ENCODE data around the gene EDRF1. TPM values are rescaled to one million over a fixed set of nuclear protein-coding genes. Genes with fewer than 3 reads are reported as not detected.

EDRF1 gene
- total and polyA plus RNA-seq, 3 donors from 2014 or later = 66.7 to 95.1 (median 93.1) TPM

DNA sequence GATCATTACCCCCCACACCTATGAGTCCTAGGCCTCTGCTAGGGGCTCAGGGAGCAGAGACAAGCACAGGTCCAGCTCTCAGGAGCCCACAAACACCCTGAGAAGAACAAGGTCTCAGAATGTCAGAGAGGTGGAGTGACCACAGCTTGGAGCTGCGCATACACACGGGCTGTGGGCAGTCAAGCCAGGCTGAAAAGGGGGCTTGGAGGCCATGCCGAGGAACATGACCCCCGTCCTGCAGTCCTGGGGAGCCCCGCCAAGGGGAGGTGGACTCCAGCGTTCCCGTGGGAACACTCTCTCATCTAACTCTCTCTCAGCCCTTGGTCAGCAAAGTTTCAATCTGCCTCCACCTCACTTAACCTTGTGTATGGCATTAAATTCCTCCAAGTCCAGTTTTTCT, 63.9 kb downstream of the EDRF1 start:
- Histone ChIP-seq H3K27ac (no peak overlapping the region), H3K4me3 (no peak overlapping the region), H3K9me3 (no peaks in the 10 kb centered on the region), H3K4me1 (no peaks in the 10 kb centered on the region), H3K36me3 (ENCODE audit: low read depth, missing control alignments) (no peaks in the 10 kb centered on the region), H3K27me3 (no peaks in the 10 kb centered on the region)
- no peak for DNase-seq
- intact Hi-C loops (cut with DNase I; ENCODE audit: low total_unique reads) = no loop called here
- 88 to 94% methylated on average over 5 to 7 of the region's 7 CpGs for WGBS, 2 donors
- TF ChIP-seq, protein P1, sequence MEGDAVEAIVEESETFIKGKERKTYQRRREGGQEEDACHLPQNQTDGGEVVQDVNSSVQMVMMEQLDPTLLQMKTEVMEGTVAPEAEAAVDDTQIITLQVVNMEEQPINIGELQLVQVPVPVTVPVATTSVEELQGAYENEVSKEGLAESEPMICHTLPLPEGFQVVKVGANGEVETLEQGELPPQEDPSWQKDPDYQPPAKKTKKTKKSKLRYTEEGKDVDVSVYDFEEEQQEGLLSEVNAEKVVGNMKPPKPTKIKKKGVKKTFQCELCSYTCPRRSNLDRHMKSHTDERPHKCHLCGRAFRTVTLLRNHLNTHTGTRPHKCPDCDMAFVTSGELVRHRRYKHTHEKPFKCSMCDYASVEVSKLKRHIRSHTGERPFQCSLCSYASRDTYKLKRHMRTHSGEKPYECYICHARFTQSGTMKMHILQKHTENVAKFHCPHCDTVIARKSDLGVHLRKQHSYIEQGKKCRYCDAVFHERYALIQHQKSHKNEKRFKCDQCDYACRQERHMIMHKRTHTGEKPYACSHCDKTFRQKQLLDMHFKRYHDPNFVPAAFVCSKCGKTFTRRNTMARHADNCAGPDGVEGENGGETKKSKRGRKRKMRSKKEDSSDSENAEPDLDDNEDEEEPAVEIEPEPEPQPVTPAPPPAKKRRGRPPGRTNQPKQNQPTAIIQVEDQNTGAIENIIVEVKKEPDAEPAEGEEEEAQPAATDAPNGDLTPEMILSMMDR (IDR thresholded peaks at IDR 0.05) = no peak
- no peak for TF ChIP-seq POLR2A (IDR thresholded peaks at IDR 0.05)

GRCh38 chr10:125783957-125784356, 64.4 kb downstream of the EDRF1 start:
- no peaks in the 10 kb centered on the region for H3K36me3 ChIP-seq (ENCODE audit: low read depth, missing control alignments)
- no peak overlapping the region for H3K27ac ChIP-seq
- TF ChIP-seq POLR2A (IDR thresholded peaks at IDR 0.05) = no peak
- TF ChIP-seq, protein P1 (IDR thresholded peaks at IDR 0.05) = no peak
- intact Hi-C loops (cut with DNase I; ENCODE audit: low total_unique reads) = no loop called here
- no peaks in the 10 kb centered on the region for H3K4me1 ChIP-seq
- H3K4me3 ChIP-seq = no peak overlapping the region
- H3K9me3 ChIP-seq = no peaks in the 10 kb centered on the region
- H3K27me3 ChIP-seq = no peaks in the 10 kb centered on the region
- WGBS, 2 donors = 70 to 86% methylated on average over 6 of the region's 6 CpGs
- no peak for DNase-seq

DNA sequence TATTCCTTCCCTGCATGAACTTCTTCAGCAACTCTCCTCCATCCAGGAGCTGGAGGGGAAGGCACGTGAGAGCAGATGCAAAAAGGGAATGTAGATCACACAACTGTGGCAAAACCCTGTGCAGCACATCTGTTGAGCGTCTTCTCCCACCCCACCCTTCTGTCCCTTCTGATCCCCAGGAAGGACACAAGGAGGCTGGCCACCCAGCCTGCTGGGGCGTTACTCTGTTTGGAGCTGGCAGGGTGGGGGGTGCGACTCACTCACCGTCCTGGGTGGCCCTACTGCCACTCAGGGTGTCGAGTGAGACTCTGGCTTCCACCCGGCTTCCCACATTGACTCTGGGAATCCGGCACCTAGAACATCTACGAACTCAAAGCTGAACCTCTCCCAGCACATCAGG, 66.3 kb downstream of the EDRF1 start:
- TF ChIP-seq, protein P1 (IDR thresholded peaks at IDR 0.05) = no peak
- no peak for TF ChIP-seq POLR2A (IDR thresholded peaks at IDR 0.05)
- H3K4me1 ChIP-seq = no peaks in the 10 kb centered on the region
- WGBS, 2 donors = 73 to 87% methylated on average over 9 of the region's 9 CpGs
- intact Hi-C loops (cut with DNase I; ENCODE audit: low total_unique reads) = no loop called here
- no peak overlapping the region for H3K4me3 ChIP-seq
- no peak for DNase-seq
- H3K36me3 ChIP-seq (ENCODE audit: low read depth, missing control alignments) = no peaks in the 10 kb centered on the region
- no peaks in the 10 kb centered on the region for H3K27me3 ChIP-seq
- no peaks in the 10 kb centered on the region for H3K9me3 ChIP-seq
- no peak overlapping the region for H3K27ac ChIP-seq

GRCh38 chr10:125788156-125789034, 68.9 kb downstream of the EDRF1 start:
- Histone ChIP-seq H3K36me3 (ENCODE audit: low read depth, missing control alignments) (no peaks in the 10 kb centered on the region), H3K27ac (no peak overlapping the region), H3K4me1 (no peaks in the 10 kb centered on the region), H3K9me3 (no peaks in the 10 kb centered on the region), H3K27me3 (no peaks in the 10 kb centered on the region), H3K4me3 (no peak overlapping the region)
- 88 to 96% methylated on average over 8 to 17 of the region's 17 CpGs for WGBS, 2 donors
- TF ChIP-seq, protein P1 (IDR thresholded peaks at IDR 0.05) = no peak
- no peak for TF ChIP-seq POLR2A (IDR thresholded peaks at IDR 0.05)
- intact Hi-C loops (cut with DNase I; ENCODE audit: low total_unique reads) = no loop called here
- no peak for DNase-seq

All from testis (tissue), 3 donors.